HEK293 (cell line): ENCODE data around the gene MPDU1.

Experiments
- CTCF ChIA-PET: fragments of 350-600 bp; formaldehyde crosslinking; extraction: SDS; loops from one replicate; lab custom pipeline; 2021; ENCODE audit warnings: antibody characterized with exemption; lab: Yijun Ruan, JAX
- POLR2A ChIA-PET: fragments of 300-600 bp; formaldehyde crosslinking; extraction: SDS; loops from one replicate; lab custom pipeline; 2020; ENCODE audit warnings: antibody characterized with exemption, inconsistent platforms; lab: Yijun Ruan, JAX
- H3K27ac ChIP-seq: fragments of 200-500 bp; sonication (Bioruptor generic); 2 replicates; pipeline ENCODE4 v1.5.1; 2014; ENCODE audit warnings: low read depth, low read length, control low read depth, inconsistent platforms; ENCODE audit errors: extremely low read depth
- H3K36me3 ChIP-seq, 2 experiments: fragments of 200-500 bp in 1 of 2; sonication (Bioruptor generic) in 1 of 2; 1 replicate in 1 of 2; 2 replicates in 1 of 2; pipeline ENCODE4 v1.5.1; 2014 to 2017; ENCODE audit warnings: inconsistent platforms in 2 of 2, low read length in 2 of 2; ENCODE audit not compliant: control insufficient read depth in 2 of 2, insufficient read depth in 1 of 2
- H3K4me1 ChIP-seq: fragments of 200-500 bp; sonication (Bioruptor generic); 2 replicates; pipeline ENCODE4 v1.5.1; 2014; ENCODE audit warnings: mild to moderate bottlenecking, low read length, inconsistent platforms; ENCODE audit not compliant: control insufficient read depth, insufficient read depth
- H3K4me3 ChIP-seq: 2 replicates; pipeline ENCODE4 v1.5.1; 2011; ENCODE audit warnings: low read depth, mild to moderate bottlenecking, control low read depth, low read length, moderate library complexity
- H3K9me3 ChIP-seq: fragments of 200-500 bp; sonication (Bioruptor generic); 2 replicates; pipeline ENCODE4 v1.5.1; 2014; ENCODE audit warnings: low read depth, low read length, inconsistent platforms; ENCODE audit not compliant: control insufficient read depth, insufficient read depth
- IKZF3 ChIP-seq: fragments of 450-650 bp; IDR thresholded peaks from 2 replicates; pipeline ENCODE4 v1.5.0; 2018; ENCODE audit warnings: missing biosample characterization, mild to moderate bottlenecking, missing genetic modification characterization, moderate library complexity
- KLF1 ChIP-seq: fragments of 450-650 bp; formaldehyde crosslinking; IDR thresholded peaks from 2 replicates; pipeline ENCODE4 v1.5.1; 2016; ENCODE audit warnings: missing biosample characterization, missing genetic modification characterization
- PRDM10 ChIP-seq: fragments of 450-650 bp; formaldehyde crosslinking; IDR thresholded peaks from 2 replicates; pipeline ENCODE4 v1.5.1; 2016; ENCODE audit warnings: missing biosample characterization, missing genetic modification characterization
- ZNF114 ChIP-seq: fragments of 450-650 bp; formaldehyde crosslinking; IDR thresholded peaks from 2 replicates; pipeline ENCODE4 v1.5.0; 2017; ENCODE audit warnings: missing biosample characterization, missing genetic modification characterization
- ZNF184 ChIP-seq: fragments of 450-650 bp; IDR thresholded peaks from 2 replicates; pipeline ENCODE4 v1.5.1; 2018; ENCODE audit warnings: missing biosample characterization, mild to moderate bottlenecking, missing genetic modification characterization
- ZNF341 ChIP-seq: fragments of 450-650 bp; formaldehyde crosslinking; IDR thresholded peaks from 2 replicates; pipeline ENCODE4; 2016; ENCODE audit warnings: low read depth, missing biosample characterization, missing genetic modification characterization
- ZNF596 ChIP-seq: fragments of 450-650 bp; IDR thresholded peaks from 2 replicates; pipeline ENCODE4 v1.5.0; 2018; ENCODE audit warnings: missing biosample characterization, mild to moderate bottlenecking, missing genetic modification characterization, moderate library complexity
- ZNF654 ChIP-seq: fragments of 450-650 bp; formaldehyde crosslinking; IDR thresholded peaks from 2 replicates; pipeline ENCODE4 v1.5.1; 2016; ENCODE audit warnings: low read depth, missing biosample characterization, missing genetic modification characterization
- ZNF704 ChIP-seq: fragments of 450-650 bp; formaldehyde crosslinking; IDR thresholded peaks from 2 replicates; pipeline ENCODE4 v1.5.1; 2016; ENCODE audit warnings: missing biosample characterization, missing genetic modification characterization
- TF ChIP-seq, protein P1 (sequence below): fragments of 450-650 bp; formaldehyde crosslinking; IDR thresholded peaks from 2 replicates; pipeline ENCODE4 v1.5.1; 2016; ENCODE audit warnings: missing biosample characterization, missing genetic modification characterization

MPDU1 gene

GRCh38 chr17:7634384-7634783 is 50.7 kb downstream of the MPDU1 start:
- no peaks in the 10 kb centered on the region for H3K4me1 ChIP-seq
- H3K4me3 ChIP-seq = no peak overlapping the region
- POLR2A ChIA-PET = interaction anchor here (0.9 to 9.6 kb wide), 2 partner anchors 16 to 52 kb away, joined by 4 to 215 read pairs; partner anchors contain the start of genes ATP1B2, TP53 and WRAP53
- no peak overlapping the region for H3K27ac ChIP-seq
- no peaks in the 10 kb centered on the region for H3K9me3 ChIP-seq
- H3K36me3 ChIP-seq = no peaks in the 10 kb centered on the region
- CTCF ChIA-PET = interaction anchor here (0.6 to 10.7 kb wide), 19 partner anchors 13 to 423 kb away, joined by 3 to 207 read pairs (median 5); partner anchors contain the start of genes DNAH2, FXR2, TP53 and WRAP53
- no peak for TF ChIP-seq ZNF184 (tag by site-specific recombination)
- TF ChIP-seq KLF1 (tag by site-specific recombination) = 0 out of 2 replicates have a peak, but pooled peaks have one; percentile 11
- TF ChIP-seq, protein P1, sequence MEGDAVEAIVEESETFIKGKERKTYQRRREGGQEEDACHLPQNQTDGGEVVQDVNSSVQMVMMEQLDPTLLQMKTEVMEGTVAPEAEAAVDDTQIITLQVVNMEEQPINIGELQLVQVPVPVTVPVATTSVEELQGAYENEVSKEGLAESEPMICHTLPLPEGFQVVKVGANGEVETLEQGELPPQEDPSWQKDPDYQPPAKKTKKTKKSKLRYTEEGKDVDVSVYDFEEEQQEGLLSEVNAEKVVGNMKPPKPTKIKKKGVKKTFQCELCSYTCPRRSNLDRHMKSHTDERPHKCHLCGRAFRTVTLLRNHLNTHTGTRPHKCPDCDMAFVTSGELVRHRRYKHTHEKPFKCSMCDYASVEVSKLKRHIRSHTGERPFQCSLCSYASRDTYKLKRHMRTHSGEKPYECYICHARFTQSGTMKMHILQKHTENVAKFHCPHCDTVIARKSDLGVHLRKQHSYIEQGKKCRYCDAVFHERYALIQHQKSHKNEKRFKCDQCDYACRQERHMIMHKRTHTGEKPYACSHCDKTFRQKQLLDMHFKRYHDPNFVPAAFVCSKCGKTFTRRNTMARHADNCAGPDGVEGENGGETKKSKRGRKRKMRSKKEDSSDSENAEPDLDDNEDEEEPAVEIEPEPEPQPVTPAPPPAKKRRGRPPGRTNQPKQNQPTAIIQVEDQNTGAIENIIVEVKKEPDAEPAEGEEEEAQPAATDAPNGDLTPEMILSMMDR = peak; percentile 79
- peak; percentile 72 for TF ChIP-seq ZNF654
- TF ChIP-seq IKZF3 (tag by site-specific recombination) = 0 out of 2 replicates have a peak, but pooled peaks have one; percentile 20
- TF ChIP-seq ZNF596 (tag by site-specific recombination) = 0 out of 2 replicates have a peak, but pooled peaks have one; percentile 38
- TF ChIP-seq PRDM10 (tag by site-specific recombination) = peak; percentile 80
- no peak for TF ChIP-seq ZNF114

- Histone ChIP-seq H3K4me1 (no peaks in the 10 kb centered on the region), H3K4me3 (no peak overlapping the region), H3K27ac (no peak overlapping the region), H3K9me3 (no peaks in the 10 kb centered on the region), H3K36me3 (no peaks in the 10 kb centered on the region)
- no peak for TF ChIP-seq ZNF704
- peak; percentile 37 for TF ChIP-seq ZNF341 (tag by site-specific recombination)
- CTCF ChIA-PET = interaction anchor here (0.7 to 10.7 kb wide), 5 partner anchors 14 to 1580 kb away, joined by 4 to 207 read pairs (median 4); partner anchors contain the start of genes TP53 and WRAP53
- POLR2A ChIA-PET = interaction anchor here (1.0 to 1.4 kb wide), 2 partner anchors 8 to 52 kb away, joined by 3 to 4 read pairs; partner anchors contain the start of genes SAT2 and WRAP53
Observed at GRCh38 chr17:7636163-7636562, 52.5 kb downstream of the MPDU1 start.
